ENCODE measurements around the gene C2orf78. TPM values are rescaled to one million over a fixed set of nuclear protein-coding genes. Genes with fewer than 3 reads are reported as not detected.
"Not testable (repeated sequence)": the region's sequence is repeated elsewhere in the genome, so short reads cannot be mapped to it uniquely, and the experiment has no call there.

The C2orf78 gene
- not detected for total RNA-seq

GRCh38 chr2:73783883-73784282 is at the start of gene C2orf78:
Gene C2orf78, plus strand, starts transcription at chr2:73784183. Its CDS starts 127 bp downstream, at chr2:73784310.
- DNase-seq; H3K4me3 Mint-ChIP-seq; H3K9me3 Mint-ChIP-seq; H3K4me1 Mint-ChIP-seq; CTCF ChIA-PET; H3K36me3 Mint-ChIP-seq (ENCODE audit: low read depth); H3K27me3 Mint-ChIP-seq; H3K27ac Mint-ChIP-seq; POLR2A ChIA-PET: not testable (repeated sequence)

GRCh38 chr2:73736378-73736777 is 47.6 kb upstream of the C2orf78 start:
- peak overlapping the region; percentile 89 for H3K27ac Mint-ChIP-seq
- DNase-seq: no peak
- ChIA-PET CTCF (interaction anchor here (1.2 kb wide), 1 partner anchor 57 kb away, joined by 3 read pairs; no protein-coding TSS in a partner anchor), POLR2A (interaction anchor here (0.8 kb wide), 1 partner anchor 92 kb away, joined by 3 read pairs; the partner anchor contains the start of gene STAMBP)
- H3K36me3 Mint-ChIP-seq (ENCODE audit: low read depth): peaks cover 34% of the 10 kb centered on the region
- H3K27me3 Mint-ChIP-seq: no peaks in the 10 kb centered on the region
- peak overlapping the region; percentile 95 for H3K4me3 Mint-ChIP-seq
- no peaks in the 10 kb centered on the region for H3K9me3 Mint-ChIP-seq
- H3K4me1 Mint-ChIP-seq: peaks cover 16% of the 10 kb centered on the region

GRCh38 chr2:73736855-73737779 is 46.9 kb upstream of the C2orf78 start, which contains the start of gene TPRKB:
Gene TPRKB, minus strand, starts transcription at chr2:73737345. Its CDS starts 2,776 bp downstream, at chr2:73734569.
- ChIA-PET POLR2A (interaction anchor here (0.7 to 1.0 kb wide), 3 partner anchors 92 to 507 kb away, joined by 3 to 7 read pairs (median 3); partner anchors contain the start of genes BOLA3 and STAMBP), CTCF (interaction anchor here (0.6 to 1.8 kb wide), 8 partner anchors 11 to 383 kb away, joined by 3 to 5 read pairs (median 4); partner anchors contain the start of gene DUSP11)
- H3K27me3 Mint-ChIP-seq: no peaks in the 10 kb centered on the region
- H3K36me3 Mint-ChIP-seq (ENCODE audit: low read depth): peaks cover 33% of the 10 kb centered on the region
- H3K4me1 Mint-ChIP-seq: peaks cover 16% of the 10 kb centered on the region
- H3K27ac Mint-ChIP-seq: peak within 1 kb of the TSS; percentile 89
- DNase-seq: peak; percentile 98
- no peaks in the 10 kb centered on the region for H3K9me3 Mint-ChIP-seq
- peak within 1 kb of the TSS; percentile 95 for H3K4me3 Mint-ChIP-seq

- Mint-ChIP-seq H3K27ac (peak overlapping the region; percentile 58), H3K36me3 (ENCODE audit: low read depth) (peaks cover 26% of the 10 kb centered on the region), H3K4me1 (peaks cover 15% of the 10 kb centered on the region), H3K4me3 (no peak overlapping the region), H3K27me3 (no peaks in the 10 kb centered on the region), H3K9me3 (no peaks in the 10 kb centered on the region)
- POLR2A ChIA-PET: no interaction called here
- CTCF ChIA-PET: no interaction called here
- DNase-seq: no peak
These were observed 44.9 kb upstream of the C2orf78 start for GRCh38 chr2:73739101-73739500.

- ChIA-PET CTCF (no interaction called here), POLR2A (interaction anchor here (0.6 kb wide), 1 partner anchor 564 kb away, joined by 3 read pairs; no protein-coding TSS in a partner anchor)
- Mint-ChIP-seq H3K4me3 (no peak overlapping the region), H3K27me3 (no peaks in the 10 kb centered on the region), H3K27ac (no peak overlapping the region), H3K9me3 (no peaks in the 10 kb centered on the region), H3K4me1 (peaks cover 15% of the 10 kb centered on the region), H3K36me3 (ENCODE audit: low read depth) (peaks cover 31% of the 10 kb centered on the region)
- no peak for DNase-seq
These were observed 43.2 kb upstream of the C2orf78 start for GRCh38 chr2:73740767-73741166.

GRCh38 chr2:73746015-73746876 is 37.7 kb upstream of the C2orf78 start:
- Mint-ChIP-seq H3K9me3 (no peaks in the 10 kb centered on the region), H3K4me1 (no peaks in the 10 kb centered on the region), H3K27me3 (no peaks in the 10 kb centered on the region), H3K36me3 (ENCODE audit: low read depth) (peaks cover 43% of the 10 kb centered on the region), H3K27ac (no peak overlapping the region), H3K4me3 (no peak overlapping the region)
- ChIA-PET CTCF (interaction anchor here (0.9 kb wide), 1 partner anchor 13 kb away, joined by 3 read pairs; no protein-coding TSS in a partner anchor), POLR2A (no interaction called here)
- no peak for DNase-seq

GRCh38 chr2:73746877-73747208 is 37.1 kb upstream of the C2orf78 start:
- DNase-seq: no peak
- Mint-ChIP-seq H3K27me3 (no peaks in the 10 kb centered on the region), H3K4me1 (no peaks in the 10 kb centered on the region), H3K36me3 (ENCODE audit: low read depth) (peaks cover 41% of the 10 kb centered on the region), H3K4me3 (no peak overlapping the region), H3K27ac (no peak overlapping the region), H3K9me3 (no peaks in the 10 kb centered on the region)
- ChIA-PET POLR2A (no interaction called here), CTCF (interaction anchor here (0.9 kb wide), 1 partner anchor 13 kb away, joined by 3 read pairs; no protein-coding TSS in a partner anchor)

GRCh38 chr2:73749314-73749713 is 34.7 kb upstream of the C2orf78 start:
- H3K36me3 Mint-ChIP-seq (ENCODE audit: low read depth): peaks cover 40% of the 10 kb centered on the region
- CTCF ChIA-PET: no interaction called here
- no peak overlapping the region for H3K27ac Mint-ChIP-seq
- DNase-seq: no peak
- H3K9me3 Mint-ChIP-seq: peaks cover 2% of the 10 kb centered on the region
- POLR2A ChIA-PET: interaction anchor here (0.6 kb wide), 1 partner anchor 31 kb away, joined by 3 read pairs; the partner anchor contains the start of gene DUSP11
- H3K4me1 Mint-ChIP-seq: no peaks in the 10 kb centered on the region
- no peaks in the 10 kb centered on the region for H3K27me3 Mint-ChIP-seq
- H3K4me3 Mint-ChIP-seq: no peak overlapping the region

- CTCF ChIA-PET, H3K9me3 Mint-ChIP-seq, H3K4me1 Mint-ChIP-seq, DNase-seq, POLR2A ChIA-PET, H3K4me3 Mint-ChIP-seq, H3K27me3 Mint-ChIP-seq: not testable (repeated sequence)
- peaks cover 34% of the 10 kb centered on the region for H3K36me3 Mint-ChIP-seq (ENCODE audit: low read depth)
- peak overlapping the region; percentile 11 for H3K27ac Mint-ChIP-seq
These were observed 29.7 kb upstream of the C2orf78 start for GRCh38 chr2:73754332-73754731.

- no peak for DNase-seq
- peaks cover 3% of the 10 kb centered on the region for H3K9me3 Mint-ChIP-seq
- H3K36me3 Mint-ChIP-seq (ENCODE audit: low read depth): peaks cover 39% of the 10 kb centered on the region
- ChIA-PET POLR2A (no interaction called here), CTCF (interaction anchor here (0.9 kb wide), 1 partner anchor 12 kb away, joined by 3 read pairs; no protein-coding TSS in a partner anchor)
- H3K4me1 Mint-ChIP-seq: no peaks in the 10 kb centered on the region
- H3K27me3 Mint-ChIP-seq: no peaks in the 10 kb centered on the region
- H3K4me3 Mint-ChIP-seq: no peak overlapping the region
- no peak overlapping the region for H3K27ac Mint-ChIP-seq
These were observed 24.7 kb upstream of the C2orf78 start for GRCh38 chr2:73759285-73759764.

- POLR2A ChIA-PET: no interaction called here
- H3K9me3 Mint-ChIP-seq: no peaks in the 10 kb centered on the region
- H3K4me3 Mint-ChIP-seq: no peak overlapping the region
- DNase-seq: no peak
- H3K4me1 Mint-ChIP-seq: no peaks in the 10 kb centered on the region
- H3K27me3 Mint-ChIP-seq: no peaks in the 10 kb centered on the region
- CTCF ChIA-PET: interaction anchor here (0.9 kb wide), 1 partner anchor 13 kb away, joined by 3 read pairs; no protein-coding TSS in a partner anchor
- H3K27ac Mint-ChIP-seq: no peak overlapping the region
- peaks cover 37% of the 10 kb centered on the region for H3K36me3 Mint-ChIP-seq (ENCODE audit: low read depth)
These were observed 24.1 kb upstream of the C2orf78 start for GRCh38 chr2:73759904-73760303.

- Mint-ChIP-seq H3K27ac (no peak overlapping the region), H3K27me3 (no peaks in the 10 kb centered on the region), H3K36me3 (ENCODE audit: low read depth) (peaks cover 46% of the 10 kb centered on the region), H3K4me1 (peaks cover under 1% of the 10 kb centered on the region), H3K9me3 (no peaks in the 10 kb centered on the region), H3K4me3 (no peak overlapping the region)
- POLR2A ChIA-PET: no interaction called here
- CTCF ChIA-PET: no interaction called here
- no peak for DNase-seq
These were observed 21.4 kb upstream of the C2orf78 start for GRCh38 chr2:73762571-73762970.

Data from activated CD4-positive, alpha-beta T cell treated with anti-CD3 and anti-CD28 coated beads, Interleukin-2, amount 10 ng/mL, durations not matched to agents 7 days and 5 days (primary cell).